ENCODE measurements around the gene MORF4L1. TPM values are rescaled to one million over a fixed set of nuclear protein-coding genes. Genes with fewer than 3 reads are reported as not detected.
"Not testable (repeated sequence)": the region's sequence is repeated elsewhere in the genome, so short reads cannot be mapped to it uniquely, and the experiment has no call there.

Gene MORF4L1
- total RNA-seq, 4 donors from 2014 or later = 302 to 390 (median 316) TPM

DNA sequence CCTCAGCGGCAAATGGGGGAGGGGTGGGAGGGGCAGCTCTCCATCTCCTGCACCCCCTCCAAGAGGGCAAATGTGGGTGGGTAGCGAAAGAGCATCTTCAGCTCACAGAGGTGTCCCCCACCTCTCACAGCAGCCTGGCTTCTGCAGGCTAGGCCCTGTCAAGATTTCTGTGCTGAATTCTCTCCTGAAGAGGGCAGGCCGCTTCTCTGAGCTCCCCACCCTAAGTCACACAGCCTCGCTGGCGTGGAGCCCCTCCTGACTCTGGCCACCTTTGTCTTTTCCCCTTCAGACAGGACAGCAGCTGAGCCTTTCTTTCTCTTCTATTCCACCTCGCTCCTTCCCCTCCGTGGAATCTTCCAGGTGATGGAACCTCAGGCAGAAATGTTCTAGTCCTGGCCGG, 35.1 kb upstream of the MORF4L1 start:
- ATAC-seq (ENCODE audit: low FRiP score) = peak; percentile 41
- DNase-seq (ENCODE audit: low spot score) = no peak
- TF ChIP-seq, protein P1, sequence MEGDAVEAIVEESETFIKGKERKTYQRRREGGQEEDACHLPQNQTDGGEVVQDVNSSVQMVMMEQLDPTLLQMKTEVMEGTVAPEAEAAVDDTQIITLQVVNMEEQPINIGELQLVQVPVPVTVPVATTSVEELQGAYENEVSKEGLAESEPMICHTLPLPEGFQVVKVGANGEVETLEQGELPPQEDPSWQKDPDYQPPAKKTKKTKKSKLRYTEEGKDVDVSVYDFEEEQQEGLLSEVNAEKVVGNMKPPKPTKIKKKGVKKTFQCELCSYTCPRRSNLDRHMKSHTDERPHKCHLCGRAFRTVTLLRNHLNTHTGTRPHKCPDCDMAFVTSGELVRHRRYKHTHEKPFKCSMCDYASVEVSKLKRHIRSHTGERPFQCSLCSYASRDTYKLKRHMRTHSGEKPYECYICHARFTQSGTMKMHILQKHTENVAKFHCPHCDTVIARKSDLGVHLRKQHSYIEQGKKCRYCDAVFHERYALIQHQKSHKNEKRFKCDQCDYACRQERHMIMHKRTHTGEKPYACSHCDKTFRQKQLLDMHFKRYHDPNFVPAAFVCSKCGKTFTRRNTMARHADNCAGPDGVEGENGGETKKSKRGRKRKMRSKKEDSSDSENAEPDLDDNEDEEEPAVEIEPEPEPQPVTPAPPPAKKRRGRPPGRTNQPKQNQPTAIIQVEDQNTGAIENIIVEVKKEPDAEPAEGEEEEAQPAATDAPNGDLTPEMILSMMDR (IDR thresholded peaks at IDR 0.05) = no peak

DNA sequence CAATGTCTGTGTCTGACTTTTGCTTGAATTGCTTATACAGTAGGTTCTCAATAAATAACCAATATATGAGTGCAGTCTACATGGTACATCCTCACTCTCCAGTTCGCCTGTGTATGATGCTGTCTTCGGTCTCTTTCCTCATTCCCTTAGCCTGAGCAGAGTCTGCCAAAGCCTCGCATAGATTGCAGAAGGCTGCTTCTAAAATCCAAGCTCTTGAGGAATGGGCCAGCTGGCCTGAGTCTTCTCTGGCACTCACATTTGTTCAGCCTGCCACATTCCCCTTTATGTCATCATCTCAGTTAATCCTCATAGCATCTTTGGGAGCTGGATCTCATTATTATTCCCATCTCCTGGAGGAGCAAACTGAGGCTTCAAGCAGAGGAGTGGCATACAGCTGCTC, 34.2 kb upstream of the MORF4L1 start:
- no peak for ATAC-seq (ENCODE audit: low FRiP score)
- DNase-seq (ENCODE audit: low spot score) = no peak
- TF ChIP-seq, protein P1 (IDR thresholded peaks at IDR 0.05) = no peak

DNA sequence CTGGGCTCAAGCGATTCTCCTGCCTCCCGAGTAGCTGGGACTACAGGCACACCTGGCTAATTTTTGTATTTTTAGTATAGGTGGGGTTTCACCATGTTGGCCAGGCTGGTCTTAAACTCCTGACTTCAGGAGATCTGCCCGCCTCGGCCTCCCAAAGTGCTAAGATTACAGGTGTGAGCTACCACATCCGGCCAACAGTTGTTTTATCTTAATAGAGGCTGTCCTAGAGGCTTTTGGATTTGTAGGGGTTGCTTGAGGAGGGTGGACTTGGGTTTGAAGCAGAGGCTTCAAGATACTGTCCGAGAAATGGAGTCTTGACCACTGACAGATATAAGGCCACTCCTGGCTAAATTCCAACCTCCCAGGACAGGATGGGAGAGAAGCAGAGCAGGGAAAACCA, 33.5 kb upstream of the MORF4L1 start:
- not testable (repeated sequence) for DNase-seq (ENCODE audit: low spot score); ATAC-seq (ENCODE audit: low FRiP score)

DNA sequence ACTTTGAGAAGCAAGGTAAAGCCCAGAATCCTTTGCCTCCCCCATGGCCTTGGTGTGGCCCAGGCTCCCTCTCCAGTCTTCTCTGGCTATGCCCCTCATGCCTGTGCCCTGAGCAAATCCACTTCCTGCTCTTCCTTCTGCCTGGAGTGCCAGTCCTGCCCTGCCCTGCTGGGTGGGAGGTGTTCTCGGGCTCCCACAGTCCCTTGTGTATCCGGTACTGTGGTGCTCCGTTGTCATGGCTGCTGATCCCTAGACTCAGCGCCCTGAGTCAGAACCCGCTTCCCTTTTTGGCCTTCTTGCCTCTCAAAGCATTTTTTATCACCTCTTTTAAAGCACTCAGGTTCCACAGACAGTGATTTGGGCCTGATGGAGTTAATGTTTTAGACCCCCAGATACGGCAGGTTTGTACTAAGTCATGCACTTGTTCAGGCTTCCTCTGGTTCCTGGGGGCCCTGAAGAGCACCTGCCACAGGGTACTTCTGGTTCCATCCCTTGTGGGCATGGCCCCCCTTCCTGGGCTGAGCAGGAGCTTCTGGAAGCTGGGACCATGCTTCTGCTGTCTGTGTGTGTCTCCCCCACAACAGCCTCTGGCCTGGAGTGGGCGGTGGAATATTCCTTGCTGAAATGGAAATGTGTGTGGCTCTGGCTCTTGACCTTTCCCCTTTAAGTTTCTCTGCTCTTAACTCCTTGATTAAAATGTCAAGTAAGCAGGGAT, 31.9 kb upstream of the MORF4L1 start:
- TF ChIP-seq, protein P1 (IDR thresholded peaks at IDR 0.05) = no peak
- DNase-seq (ENCODE audit: low spot score) (no peak), ATAC-seq (ENCODE audit: low FRiP score) (no peak)

DNA sequence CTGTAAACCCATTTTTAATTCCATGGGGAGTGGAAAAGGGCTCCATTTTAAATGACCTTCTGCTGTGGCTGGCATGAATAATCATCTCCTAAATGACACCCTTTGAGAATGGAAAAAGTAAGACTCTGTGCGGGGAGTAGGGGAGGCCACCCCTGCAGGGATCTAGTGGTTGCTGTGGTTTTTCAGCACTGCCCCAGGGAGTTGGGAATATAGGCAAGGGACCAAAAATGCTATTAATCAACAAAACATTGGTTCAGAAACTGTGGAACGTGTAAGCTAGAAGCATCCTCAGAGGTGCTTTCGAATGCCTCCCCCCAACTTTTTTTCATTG, 31.3 kb upstream of the MORF4L1 start:
- TF ChIP-seq, protein P1 (IDR thresholded peaks at IDR 0.05) = no peak
- ATAC-seq (ENCODE audit: low FRiP score) = no peak
- DNase-seq (ENCODE audit: low spot score) = no peak

DNA sequence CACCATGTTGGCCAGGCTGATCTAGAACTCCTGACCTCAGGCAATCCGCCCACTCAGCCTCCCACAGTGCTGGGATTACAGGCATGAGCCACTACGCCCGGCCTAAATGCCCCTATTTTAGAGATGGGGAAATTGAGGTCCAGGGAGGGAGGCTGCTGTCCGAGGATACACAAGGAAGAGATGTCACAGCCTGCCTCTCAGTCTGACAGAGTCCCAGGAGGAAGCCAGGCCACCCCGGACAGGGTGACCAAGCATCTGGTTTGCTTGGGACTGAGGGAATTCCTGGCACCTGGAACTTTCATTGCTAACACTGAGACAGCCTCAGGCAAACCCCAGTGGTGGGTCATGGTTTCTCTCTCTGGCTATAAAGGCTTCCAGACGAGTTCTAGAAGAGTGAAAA, 30.8 kb upstream of the MORF4L1 start:
- no peak for ATAC-seq (ENCODE audit: low FRiP score)
- no peak for DNase-seq (ENCODE audit: low spot score)
- TF ChIP-seq, protein P1 (IDR thresholded peaks at IDR 0.05) = no peak

DNA sequence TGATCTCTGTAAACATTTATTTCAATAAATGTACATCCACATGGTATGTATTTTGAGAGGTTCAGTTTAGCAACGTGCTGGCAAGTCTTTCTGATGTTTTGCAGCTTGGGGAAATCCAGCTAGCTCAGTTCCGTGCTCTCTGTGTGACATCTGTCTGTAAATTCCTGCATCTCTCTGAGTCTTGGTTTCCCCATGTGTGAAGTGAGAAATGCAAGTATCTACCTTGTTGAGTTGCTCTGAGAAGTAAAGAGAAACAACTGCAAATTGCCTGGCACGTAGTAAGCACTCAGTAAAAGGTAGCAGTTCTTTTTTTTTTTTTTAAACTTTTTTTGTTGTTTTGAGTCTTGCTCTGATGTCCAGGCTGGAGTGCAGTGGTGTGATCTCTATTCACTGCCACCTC, 30.2 kb upstream of the MORF4L1 start:
- ATAC-seq (ENCODE audit: low FRiP score) (no peak), DNase-seq (ENCODE audit: low spot score) (no peak)
- TF ChIP-seq, protein P1 (IDR thresholded peaks at IDR 0.05) = no peak

DNA sequence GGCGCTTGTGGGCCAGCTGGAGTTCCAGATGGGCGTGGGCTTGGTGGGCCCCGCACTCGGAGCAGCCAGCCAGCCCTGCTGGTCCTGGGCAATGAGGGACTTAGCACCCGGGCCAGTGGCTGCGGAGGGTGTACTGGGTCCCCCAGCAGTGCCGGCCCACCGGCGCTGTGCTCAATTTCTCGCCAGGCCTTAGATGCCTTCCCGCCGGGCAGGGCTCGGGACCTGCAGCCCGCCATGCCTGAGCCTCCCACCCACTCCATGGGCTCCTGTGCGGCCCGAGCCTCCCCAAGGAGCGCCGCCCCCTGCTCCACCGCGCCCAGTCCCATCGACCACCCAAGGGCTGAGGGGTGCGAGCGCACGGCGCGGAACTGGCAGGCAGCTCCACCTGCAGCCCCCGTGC, 25.8 kb upstream of the MORF4L1 start:
- not testable (repeated sequence) for ATAC-seq (ENCODE audit: low FRiP score); DNase-seq (ENCODE audit: low spot score)

DNA sequence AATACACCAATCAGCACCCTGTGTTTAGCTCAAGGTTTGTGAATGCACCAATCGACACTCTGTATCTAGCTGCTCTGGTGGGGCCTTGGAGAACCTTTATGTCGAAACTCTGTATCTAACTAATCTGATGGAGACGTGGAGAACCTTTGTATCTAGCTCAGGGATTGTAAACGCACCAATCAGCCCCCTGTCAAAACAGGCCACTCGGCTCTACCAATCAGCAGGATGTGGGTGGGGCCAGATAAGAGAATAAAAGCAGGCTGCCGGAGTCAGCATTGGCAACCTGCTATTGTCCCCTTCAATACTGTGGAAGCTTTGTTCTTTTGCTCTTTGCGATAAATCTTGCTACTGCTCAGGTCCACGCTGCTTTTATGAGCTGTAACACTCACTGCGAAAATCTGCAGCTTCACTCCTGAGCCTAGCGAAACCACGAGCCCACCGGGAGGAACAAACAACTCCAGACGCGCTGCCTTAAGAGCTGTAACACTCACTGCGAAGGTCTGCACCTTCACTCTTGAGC, 25.2 kb upstream of the MORF4L1 start:
- not testable (repeated sequence) for DNase-seq (ENCODE audit: low spot score); ATAC-seq (ENCODE audit: low FRiP score)

Data from omental fat pad (tissue), 4 donors.